IPS-15b (cell line): Measurements from ENCODE around the gene STKLD1.

ENCODE experiments used
- H3K27me3 ChIP-seq: one replicate; pipeline ENCODE4 v1.6.1; 2013; ENCODE audit warnings: low read length; ENCODE audit not compliant: control insufficient read depth, insufficient read depth
- H3K36me3 ChIP-seq: one replicate; pipeline ENCODE4 v1.6.1; 2013; ENCODE audit warnings: low read length; ENCODE audit not compliant: control insufficient read depth, insufficient read depth
- H3K4me1 ChIP-seq: one replicate; pipeline ENCODE4 v1.6.1; 2013; ENCODE audit warnings: mild to moderate bottlenecking, low read length; ENCODE audit not compliant: control insufficient read depth, insufficient read depth
- H3K4me3 ChIP-seq: one replicate; pipeline ENCODE4 v1.5.1; 2013; ENCODE audit warnings: low read depth, low read length
- H3K9ac ChIP-seq: one replicate; pipeline ENCODE4 v1.6.1; 2013; ENCODE audit warnings: low read depth, mild to moderate bottlenecking, low read length
- H3K9me3 ChIP-seq: one replicate; pipeline ENCODE4 v1.6.1; 2013; ENCODE audit warnings: mild to moderate bottlenecking, low read length; ENCODE audit not compliant: control insufficient read depth, insufficient read depth

Gene STKLD1

DNA sequence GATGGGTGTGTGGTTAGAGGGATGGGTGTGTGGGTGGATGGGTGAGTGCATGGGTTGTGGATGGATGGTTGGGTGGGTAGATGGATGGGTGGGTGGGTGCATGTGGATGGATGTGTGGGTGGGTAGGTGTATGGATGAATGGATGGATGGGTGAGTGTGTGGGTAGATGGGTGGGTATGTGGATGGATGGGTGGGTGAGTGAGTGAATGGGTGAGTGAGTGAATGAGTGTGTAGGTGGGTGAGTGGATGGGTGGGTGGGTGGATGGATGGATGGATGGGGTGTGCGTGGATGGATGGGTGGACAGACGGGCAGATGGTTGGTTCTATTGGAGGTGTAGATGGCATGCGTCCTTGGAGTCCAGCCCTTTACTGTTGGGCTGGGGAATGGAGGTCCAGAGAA lies 17.2 kb downstream of the STKLD1 start:
- Histone ChIP-seq H3K4me3 (no peak overlapping the region), H3K9me3 (no peaks in the 10 kb centered on the region), H3K9ac (no peak overlapping the region), H3K4me1 (no peaks in the 10 kb centered on the region), H3K36me3 (no peaks in the 10 kb centered on the region), H3K27me3 (no peaks in the 10 kb centered on the region)

DNA sequence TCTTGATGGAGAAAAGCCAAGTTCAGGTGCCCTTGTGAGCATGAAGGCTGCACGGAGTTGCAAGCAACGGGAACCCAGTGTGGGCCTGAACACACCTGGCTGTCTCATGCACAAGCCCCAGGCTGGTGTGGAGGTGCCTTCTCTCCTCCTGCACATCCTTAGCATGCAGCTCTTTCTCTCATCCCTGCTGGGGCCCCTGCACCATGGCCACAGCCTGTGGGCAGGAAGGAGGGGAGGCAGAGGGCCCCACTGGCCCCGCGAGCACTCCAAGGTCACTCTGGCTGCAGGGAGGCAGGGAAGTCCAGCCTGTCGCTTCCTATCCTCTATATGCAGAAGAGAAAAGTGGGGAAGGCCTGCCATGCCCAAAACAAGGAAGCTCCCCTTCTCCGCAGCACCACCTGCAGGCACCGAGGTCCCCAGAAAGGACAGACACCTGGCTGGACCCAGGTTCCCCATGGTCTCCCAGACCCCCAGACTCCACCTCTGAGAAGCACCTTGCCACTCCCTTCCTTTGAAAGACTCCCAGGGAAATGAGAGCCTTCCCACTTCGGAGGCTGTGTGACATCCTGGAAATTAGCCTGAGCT lies 18.6 kb downstream of the STKLD1 start:
- Histone ChIP-seq H3K9ac (no peak overlapping the region), H3K9me3 (no peaks in the 10 kb centered on the region), H3K27me3 (no peaks in the 10 kb centered on the region), H3K4me1 (no peaks in the 10 kb centered on the region), H3K36me3 (no peaks in the 10 kb centered on the region), H3K4me3 (no peak overlapping the region)

DNA sequence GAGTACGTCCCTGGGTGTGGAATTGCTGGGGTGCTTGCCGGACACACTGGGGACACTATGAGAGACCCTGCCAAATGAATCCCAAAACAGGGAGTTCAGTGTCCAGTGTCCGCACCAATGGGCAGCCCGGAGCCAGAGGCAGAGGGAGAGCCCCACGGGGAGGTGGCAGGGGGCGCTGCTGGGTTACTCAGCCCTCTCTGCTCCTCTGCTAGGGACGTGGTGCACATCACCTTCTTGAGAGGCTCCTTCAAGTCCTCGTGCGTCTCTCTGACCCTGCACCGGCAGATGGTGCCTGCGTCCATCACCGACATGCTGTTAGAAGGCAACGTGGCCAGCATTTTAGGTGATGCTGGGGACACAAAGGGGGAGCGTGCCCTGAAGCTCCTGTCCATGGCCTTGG lies 20.8 kb downstream of the STKLD1 start:
- Histone ChIP-seq H3K4me3 (no peak overlapping the region), H3K36me3 (no peaks in the 10 kb centered on the region), H3K9me3 (no peaks in the 10 kb centered on the region), H3K4me1 (no peaks in the 10 kb centered on the region), H3K9ac (no peak overlapping the region), H3K27me3 (no peaks in the 10 kb centered on the region)

DNA sequence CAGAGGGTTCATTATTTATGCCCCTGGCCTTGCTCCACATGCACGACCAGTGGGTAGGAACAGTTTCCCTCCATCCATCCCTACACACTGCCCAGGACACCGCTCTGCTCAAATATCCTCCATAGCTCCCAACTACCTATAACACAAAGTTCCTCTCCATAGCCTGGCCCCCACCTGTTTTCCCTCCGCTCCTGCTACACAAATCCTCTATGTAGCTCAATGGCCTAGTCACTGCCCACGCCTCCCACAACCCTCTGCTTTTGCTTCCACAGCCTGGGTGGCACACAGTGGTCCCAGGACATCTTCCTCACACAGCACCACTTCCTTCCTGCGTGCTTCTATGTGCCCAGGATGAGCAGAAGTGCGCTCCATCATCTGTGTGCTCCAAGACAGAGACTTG lies 21.2 kb downstream of the STKLD1 start:
- Histone ChIP-seq H3K27me3 (no peaks in the 10 kb centered on the region), H3K9me3 (no peaks in the 10 kb centered on the region), H3K4me3 (no peak overlapping the region), H3K36me3 (no peaks in the 10 kb centered on the region), H3K4me1 (no peaks in the 10 kb centered on the region), H3K9ac (no peak overlapping the region)

DNA sequence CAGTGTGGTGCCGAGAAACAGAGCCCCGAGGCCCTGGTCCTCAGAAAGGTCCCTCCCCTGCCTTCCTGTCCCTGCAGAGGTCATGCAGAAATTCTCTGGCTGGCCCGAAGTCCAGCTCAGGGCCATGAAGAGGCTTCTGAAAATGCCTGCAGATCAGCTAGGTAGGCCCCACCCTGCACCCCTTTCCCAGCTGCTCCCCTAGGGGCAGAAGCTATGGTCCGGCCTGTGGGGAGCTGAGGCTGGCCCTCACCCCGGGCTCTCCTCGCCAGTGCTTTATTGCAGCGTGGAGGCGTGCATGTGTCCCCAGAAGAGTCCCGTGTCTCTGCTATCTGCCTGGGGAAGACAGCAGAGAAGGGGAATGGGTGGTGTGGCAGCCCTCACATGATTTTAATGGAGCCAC lies 21.7 kb downstream of the STKLD1 start:
- Histone ChIP-seq H3K9ac (no peak overlapping the region), H3K27me3 (no peaks in the 10 kb centered on the region), H3K4me3 (no peak overlapping the region), H3K9me3 (no peaks in the 10 kb centered on the region), H3K4me1 (no peaks in the 10 kb centered on the region), H3K36me3 (no peaks in the 10 kb centered on the region)

DNA sequence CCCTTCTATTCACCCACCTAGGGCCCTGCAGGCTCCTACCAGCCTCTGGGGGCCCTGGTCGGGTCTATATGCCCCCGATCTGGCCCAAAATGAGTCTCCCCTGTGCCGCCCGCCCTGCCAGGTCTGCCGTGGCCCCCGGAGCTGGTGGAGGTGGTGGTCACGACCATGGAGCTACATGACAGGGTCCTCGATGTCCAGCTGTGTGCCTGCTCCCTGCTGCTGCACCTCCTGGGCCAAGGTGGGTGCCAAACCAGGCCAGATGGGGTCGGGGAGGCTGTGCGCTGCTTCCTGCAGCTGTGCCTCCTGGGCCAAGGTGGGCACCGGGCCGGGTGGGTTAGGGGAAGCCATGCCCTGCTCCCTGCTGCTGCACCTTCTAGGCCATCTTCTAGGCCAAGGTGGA lies 24.1 kb downstream of the STKLD1 start:
- H3K36me3 ChIP-seq: no peaks in the 10 kb centered on the region
- no peaks in the 10 kb centered on the region for H3K27me3 ChIP-seq
- no peak overlapping the region for H3K4me3 ChIP-seq
- H3K9me3 ChIP-seq: no peaks in the 10 kb centered on the region
- no peak overlapping the region for H3K9ac ChIP-seq
- no peaks in the 10 kb centered on the region for H3K4me1 ChIP-seq

DNA sequence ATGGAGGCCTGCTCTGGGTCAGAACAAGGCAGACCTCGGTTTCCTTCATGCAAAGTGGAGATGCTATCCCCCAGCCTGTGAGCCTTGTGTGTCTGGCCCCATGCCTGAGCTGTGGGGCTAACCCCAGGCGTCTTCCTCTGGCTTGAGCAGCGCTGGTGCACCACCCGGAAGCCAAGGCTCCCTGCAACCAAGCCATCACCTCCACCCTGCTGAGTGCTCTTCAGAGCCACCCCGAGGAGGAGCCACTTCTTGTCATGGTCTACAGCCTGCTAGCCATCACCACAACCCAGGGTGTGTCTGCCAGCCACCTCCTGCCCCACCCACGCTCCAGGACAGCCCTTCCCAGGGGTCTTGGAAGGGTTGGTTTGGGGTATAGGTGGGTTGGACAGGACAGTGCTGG lies 25.4 kb downstream of the STKLD1 start:
- Histone ChIP-seq H3K9ac (no peak overlapping the region), H3K36me3 (peaks cover 12% of the 10 kb centered on the region)

DNA sequence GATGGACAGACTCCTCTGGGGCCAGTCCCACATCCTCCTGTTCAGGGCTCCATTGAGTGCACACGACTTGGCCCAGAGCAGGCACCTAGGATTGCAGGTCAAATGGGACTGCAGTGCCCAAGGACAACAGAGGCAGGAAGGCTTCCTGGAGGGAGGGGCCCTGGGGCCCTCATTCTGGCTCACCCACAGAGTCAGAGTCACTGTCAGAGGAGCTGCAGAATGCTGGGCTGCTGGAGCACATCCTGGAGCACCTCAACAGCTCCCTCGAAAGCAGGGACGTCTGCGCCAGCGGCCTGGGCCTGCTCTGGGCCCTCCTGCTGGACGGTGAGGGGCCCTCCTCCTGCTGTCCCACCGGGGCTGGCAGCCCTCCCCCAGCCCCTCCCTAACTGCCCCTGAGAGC lies 26.5 kb downstream of the STKLD1 start:
- no peaks in the 10 kb centered on the region for H3K27me3 ChIP-seq
- no peaks in the 10 kb centered on the region for H3K4me1 ChIP-seq
- H3K4me3 ChIP-seq: no peak overlapping the region
- H3K9me3 ChIP-seq: no peaks in the 10 kb centered on the region
- no peak overlapping the region for H3K9ac ChIP-seq
- peaks cover 21% of the 10 kb centered on the region for H3K36me3 ChIP-seq

More for the DNA sequence above, 25.4 kb downstream of the STKLD1 start:
- Histone ChIP-seq H3K27me3 (no peaks in the 10 kb centered on the region), H3K4me3 (no peak overlapping the region), H3K4me1 (no peaks in the 10 kb centered on the region), H3K9me3 (no peaks in the 10 kb centered on the region)

DNA sequence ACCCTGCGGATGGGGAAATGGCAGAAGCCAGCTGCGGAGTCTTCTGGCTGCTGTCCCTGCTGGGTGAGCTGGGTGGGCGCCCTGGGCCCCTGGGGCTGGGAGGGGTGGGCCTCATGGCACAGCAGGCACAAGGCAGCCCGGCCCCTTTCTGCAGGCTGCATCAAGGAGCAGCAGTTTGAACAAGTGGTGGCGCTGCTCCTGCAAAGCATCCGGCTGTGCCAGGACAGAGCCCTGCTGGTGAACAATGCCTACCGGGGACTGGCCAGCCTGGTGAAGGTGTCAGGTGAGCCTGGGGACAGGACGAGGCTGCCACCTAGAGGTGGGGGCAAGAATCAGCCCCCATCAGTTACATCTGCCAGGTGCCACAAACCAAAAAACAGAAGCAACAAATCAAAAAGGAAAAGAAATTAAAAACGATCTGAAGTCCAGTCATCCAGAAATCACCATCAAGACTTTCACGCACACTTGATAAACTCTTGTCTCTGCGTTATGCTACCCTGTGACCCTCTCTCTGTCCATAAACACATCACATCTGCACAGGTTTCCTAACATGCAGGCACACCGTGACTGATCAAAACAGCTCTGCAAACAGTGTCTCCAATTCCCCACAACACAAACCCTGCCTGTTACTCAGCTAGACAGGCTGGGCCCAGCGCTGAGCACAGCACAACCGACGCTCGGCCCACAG lies 27.7 kb downstream of the STKLD1 start:
- Histone ChIP-seq H3K4me3 (no peak overlapping the region), H3K9ac (no peak overlapping the region), H3K27me3 (no peaks in the 10 kb centered on the region), H3K4me1 (no peaks in the 10 kb centered on the region), H3K36me3 (peaks cover 24% of the 10 kb centered on the region), H3K9me3 (no peaks in the 10 kb centered on the region)

DNA sequence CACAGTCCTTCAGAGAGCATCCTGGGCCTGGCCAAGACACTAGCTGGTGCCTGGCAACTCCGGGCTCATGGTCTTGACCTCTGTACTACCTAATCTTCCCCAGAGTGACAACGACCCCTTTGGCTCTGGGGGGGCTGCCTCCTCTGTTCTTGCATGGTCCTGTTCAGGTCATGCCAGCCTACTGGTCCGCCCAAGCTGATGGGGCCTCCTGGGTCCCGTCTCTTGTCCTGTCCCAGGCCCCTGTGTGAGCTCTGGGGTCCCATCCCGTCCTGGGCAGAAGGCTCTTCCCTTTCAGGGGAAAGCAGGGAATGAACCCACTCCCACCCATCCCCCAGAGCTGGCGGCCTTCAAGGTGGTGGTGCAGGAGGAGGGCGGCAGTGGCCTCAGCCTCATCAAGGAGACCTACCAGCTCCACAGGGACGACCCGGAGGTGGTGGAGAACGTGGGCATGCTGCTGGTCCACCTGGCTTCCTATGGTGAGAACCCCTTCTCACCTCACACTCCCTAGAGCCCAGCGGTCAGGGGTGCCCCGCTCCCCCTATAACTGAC lies 28.4 kb downstream of the STKLD1 start:
- H3K4me3 ChIP-seq: no peak overlapping the region
- no peaks in the 10 kb centered on the region for H3K4me1 ChIP-seq
- H3K36me3 ChIP-seq: peaks cover 25% of the 10 kb centered on the region
- H3K9me3 ChIP-seq: no peaks in the 10 kb centered on the region
- no peaks in the 10 kb centered on the region for H3K27me3 ChIP-seq
- no peak overlapping the region for H3K9ac ChIP-seq

DNA sequence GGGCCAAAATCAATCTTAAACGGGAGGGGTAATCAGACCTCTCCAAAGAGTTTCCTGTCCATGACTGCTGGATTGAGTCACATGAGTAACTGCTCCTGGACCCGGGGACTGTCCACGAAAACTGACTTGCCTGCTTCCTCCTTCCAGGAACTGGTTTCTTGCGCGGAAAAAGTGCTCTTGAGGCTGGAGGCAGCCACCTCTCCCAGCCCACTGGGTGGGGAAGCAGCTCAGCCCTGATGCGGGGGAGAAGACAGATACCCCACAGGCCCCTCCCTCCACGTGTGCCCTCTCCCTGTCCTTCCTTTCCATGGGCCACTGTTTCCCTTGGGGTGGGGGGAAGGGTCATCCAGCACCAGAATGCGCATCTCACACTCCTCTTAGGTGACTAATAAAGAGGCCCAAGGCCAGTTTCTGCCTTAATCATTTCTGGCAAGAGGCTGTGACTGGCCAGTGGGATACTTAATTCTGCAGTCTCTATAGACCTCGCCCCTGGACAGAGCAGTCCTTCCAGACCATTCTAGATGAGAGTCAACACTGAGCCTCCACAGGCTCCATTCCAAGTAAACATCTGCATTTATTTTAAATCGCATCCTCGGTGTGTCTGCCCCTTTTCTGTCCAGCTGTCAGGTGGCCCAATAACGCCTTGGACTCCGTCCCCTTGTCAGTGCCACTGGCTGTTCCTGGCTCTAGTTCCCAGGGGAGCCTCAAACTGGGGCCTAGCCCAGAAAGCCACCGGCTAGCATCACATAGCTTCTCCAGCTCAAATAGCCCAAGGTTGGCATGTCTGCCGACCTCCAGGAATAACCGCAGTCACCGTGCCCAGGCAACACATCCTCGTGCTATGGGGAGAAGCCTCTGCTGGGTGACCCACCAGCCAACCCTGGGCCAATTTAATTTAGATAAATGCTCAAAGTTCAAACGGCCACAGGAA lies 29.6 kb downstream of the STKLD1 start:
- Histone ChIP-seq H3K27me3 (no peaks in the 10 kb centered on the region), H3K4me1 (no peaks in the 10 kb centered on the region), H3K36me3 (peaks cover 36% of the 10 kb centered on the region), H3K9ac (no peak overlapping the region), H3K9me3 (no peaks in the 10 kb centered on the region), H3K4me3 (no peak overlapping the region)
